Activated CD4-positive, alpha-beta T cell treated with anti-CD3 and anti-CD28 coated beads for 4 hours (primary cell): ENCODE measurements around the gene MCEMP1.
A peak's percentile ranks its signal among the peaks of the same experiment; 100 is the strongest.

ENCODE experiments used
- DNase-seq, 2 donors: peaks; one replicate each; pipeline ENCODE4 v3.0.0-alpha.2; 2020

Gene MCEMP1

DNA sequence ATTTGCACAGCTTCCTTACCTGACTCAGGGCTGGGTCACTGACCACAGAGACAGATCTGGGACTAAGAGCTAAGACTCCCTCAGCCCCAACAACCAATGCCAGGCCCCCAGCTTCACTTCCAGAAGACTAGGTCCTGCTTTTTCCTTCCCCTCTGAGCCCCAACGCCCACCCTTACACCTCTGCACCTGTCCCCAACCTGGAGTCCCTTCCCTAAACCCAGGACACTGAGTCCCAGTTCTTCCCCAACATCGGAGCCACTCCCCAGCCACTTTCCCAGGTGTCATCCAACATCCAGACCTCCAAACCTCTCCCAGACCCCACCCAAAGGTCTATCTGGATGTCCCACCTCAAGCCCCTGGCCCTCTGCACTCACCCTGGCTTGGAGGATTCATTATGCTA lies 22.1 kb downstream of the MCEMP1 start:
- DNase-seq, result no peak

DNA sequence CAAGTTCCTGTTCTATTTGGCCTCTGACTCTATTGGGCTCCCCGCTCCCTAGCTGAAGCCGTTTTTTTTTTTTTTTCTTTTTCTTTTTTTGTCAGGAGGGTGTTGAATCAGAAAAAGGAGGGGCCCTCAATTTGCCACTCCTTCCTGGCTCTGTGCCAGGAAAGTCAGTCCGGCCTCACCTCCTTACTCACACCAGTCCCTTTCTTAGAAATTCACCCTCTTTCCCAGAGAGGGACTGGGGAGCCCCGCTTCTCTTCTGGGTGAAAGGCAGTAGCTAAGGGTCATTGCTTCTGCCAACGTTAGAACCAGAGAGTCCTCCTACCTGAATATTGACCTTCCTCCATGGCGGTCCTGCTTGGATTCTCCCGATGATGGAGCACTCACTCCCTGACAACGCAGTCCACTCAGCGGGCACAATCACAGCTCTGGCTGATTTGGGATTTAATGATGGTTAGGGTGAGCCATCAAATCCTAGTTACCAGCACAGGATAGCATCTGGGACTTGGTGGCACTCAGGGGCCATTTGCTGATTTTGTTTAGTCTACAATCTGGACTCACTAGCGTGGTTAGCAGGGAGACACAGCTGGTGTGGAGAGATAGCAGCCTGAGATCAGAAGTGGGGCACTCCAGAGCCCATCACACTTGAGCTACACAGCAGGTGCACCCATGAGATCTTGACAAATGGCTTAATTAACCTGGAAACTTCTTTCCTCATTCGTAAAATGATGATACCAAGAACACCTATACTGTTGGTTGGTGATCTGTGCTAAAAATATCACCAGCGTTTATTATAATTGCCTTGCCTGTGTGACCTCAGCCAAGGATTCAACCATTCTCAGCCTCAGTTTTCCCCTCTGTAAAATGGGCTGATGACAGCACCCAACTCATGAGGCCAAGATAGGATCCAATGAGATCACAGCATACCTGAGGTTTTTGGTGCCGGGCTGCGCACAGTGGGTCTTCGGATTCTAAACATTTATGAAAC lies 22.8 kb downstream of the MCEMP1 start:
- DNase-seq, result peak in 1 of 2 donors; percentile 26

DNA sequence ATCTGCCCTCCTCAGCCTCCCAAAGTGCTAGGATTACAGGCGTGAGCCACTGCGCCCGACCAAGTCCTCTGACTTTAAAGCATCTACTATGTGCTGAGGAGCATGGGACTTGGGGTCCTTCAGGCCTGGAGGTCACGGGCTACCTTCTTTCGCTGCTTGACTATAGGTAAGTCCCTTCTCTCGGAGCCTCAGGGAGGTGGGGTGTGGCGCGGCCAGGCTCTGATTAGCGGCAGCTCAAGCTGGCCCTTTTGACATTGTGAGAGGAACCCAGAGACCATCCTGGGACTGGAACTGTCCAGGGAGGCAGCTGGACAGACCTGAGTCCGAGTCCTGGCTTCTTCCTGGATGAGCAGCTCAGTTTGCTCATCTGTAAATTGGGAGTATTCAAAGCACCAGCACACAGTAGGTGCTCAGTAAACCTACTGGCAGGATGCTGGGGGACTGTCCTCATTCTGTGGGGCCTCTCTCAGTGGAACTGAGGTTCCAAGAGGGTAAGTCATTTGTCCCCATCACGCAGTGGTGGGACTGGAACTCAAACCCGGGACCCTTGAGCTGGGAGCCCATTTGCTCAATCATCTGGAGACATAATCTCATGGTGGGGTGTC lies 24.3 kb downstream of the MCEMP1 start:
- no peak for DNase-seq

DNA sequence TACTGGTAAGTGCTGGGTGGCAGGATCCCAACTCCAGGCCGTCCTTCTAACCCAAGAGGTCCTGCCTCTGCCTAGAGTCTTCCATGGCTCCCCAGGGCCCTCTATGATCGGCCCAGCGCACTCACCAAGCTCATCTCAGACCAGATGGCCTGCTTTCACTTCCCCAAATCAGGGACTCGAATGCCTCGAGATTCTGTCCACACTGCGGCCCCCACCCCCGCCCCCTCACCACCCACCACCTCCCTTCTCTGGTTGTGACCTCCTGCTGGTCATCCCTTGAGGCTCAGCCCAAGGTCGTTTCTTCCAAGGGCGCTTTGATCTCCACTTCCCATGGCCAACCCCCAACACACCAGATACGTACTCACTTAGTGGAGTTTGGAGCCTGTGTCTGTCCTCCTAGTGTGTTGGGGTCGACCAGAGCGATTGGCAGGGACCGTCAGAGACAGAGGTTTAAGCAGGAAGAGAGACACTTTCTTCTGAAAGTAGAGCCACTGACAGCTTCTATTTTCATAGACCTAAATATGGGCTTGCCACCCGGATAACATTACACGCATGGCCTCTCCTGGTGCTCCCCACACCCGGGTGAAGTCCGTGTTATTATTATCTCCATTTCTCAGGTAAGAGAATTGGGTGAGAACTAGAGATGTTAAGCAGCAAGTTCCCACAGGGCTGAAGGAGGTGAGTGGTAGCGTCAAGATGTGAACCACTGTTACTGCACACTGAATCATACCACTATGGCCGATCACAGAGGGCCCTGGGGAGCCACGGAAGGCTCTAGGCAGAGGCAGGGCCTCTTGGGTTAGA lies 25.0 kb downstream of the MCEMP1 start, which contains the start of gene FCER2:
FCER2 (minus strand) TSS at position 478 of the 804 bp plus-strand sequence. CDS start 2,371 bp downstream, outside the sequence.
- no peak for DNase-seq

DNA sequence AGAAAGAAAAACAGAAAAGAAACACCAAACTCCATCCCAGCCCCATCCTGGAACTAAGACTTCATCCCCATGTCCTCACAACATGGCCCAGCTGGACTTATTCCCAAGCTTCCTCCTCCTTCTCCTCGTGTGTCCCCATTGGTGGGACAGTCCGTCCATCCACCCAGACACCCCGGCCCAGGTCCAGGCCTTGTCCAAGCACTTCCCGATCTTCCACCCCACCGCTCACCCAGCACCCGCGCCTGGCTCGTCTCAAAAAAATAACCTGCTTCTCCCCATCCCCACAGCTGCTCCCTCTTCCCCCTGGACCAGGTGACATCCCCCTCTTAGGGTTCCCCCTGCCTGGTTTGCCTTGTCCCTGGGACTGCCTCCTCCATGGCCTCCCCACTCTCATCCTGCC lies 26.4 kb downstream of the MCEMP1 start:
- DNase-seq, result no peak

DNA sequence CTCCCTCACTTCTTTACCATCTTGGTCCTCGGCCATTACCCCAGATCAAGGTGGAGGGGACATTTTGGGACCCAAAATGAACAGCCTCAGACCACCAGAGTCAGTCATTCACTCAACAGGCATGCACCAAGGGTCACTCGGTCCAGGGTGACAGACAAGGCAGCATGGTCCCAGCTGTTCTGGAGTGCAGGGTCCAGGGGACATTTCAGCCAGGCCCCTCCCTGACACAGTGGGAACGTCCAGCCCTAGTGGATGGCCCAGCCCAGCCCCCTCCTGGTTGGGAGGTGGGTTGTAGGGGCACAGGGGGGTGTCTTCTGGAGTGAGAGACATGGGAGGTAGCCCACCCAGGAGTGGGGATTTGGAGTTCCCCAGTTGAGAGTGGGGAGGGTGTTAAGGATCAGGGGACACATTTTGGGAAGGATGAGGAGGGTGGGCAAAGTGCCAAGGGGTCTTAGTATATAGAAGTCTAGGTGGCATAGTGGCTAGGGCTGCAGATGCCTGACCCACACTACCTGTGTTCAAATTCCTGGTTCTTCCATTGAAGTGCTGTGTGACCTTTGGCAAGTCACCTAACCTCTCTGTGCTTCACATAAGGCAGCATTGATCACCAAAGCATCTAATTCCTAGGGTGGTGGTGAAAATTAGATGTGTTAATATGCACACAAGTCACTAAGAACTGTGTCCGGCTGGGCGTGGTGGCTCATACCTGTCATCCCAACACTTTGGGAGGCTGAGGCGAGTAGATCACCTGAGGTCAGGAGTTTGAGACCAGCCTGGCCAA lies 27.6 kb downstream of the MCEMP1 start:
- no peak for DNase-seq

DNA sequence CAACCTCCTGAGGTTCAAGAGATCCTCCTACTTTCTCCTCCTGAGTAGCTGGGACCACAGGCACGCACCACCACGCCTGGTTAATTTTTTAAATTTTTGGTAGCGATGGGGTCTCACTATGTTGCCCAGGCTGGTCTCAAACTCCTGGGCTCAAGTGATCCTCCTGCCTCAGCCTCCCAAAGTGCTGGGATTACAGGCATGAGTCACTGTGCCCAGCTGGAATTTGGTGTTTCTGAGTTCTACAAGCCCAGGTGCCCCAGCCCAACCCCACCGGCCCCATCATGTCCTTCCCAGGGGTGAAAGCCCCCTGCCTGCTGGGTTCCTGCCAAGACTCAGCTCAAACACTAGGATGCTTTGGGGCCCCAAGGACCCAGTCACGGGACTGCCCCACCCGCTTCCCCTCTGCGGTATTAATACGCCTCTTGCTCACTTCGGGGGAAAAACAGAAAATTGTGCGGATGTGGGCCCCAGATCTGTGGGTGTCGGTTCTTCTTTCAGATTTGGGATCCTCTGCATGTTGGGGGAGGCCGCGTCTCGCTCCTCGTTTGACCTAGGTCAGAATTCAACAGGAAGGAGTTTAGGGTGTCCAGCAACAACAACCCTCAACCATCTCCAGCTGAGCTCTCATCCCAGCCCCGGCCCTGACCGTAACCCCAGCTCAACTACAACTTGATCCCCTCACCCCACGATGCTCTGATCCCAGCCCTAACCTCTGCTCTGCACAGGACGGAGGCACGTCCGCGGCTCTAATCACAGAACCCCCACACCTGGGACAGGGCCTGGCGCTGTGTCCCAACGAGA lies 28.7 kb downstream of the MCEMP1 start:
- peak; percentile 69 to 75 for DNase-seq

DNA sequence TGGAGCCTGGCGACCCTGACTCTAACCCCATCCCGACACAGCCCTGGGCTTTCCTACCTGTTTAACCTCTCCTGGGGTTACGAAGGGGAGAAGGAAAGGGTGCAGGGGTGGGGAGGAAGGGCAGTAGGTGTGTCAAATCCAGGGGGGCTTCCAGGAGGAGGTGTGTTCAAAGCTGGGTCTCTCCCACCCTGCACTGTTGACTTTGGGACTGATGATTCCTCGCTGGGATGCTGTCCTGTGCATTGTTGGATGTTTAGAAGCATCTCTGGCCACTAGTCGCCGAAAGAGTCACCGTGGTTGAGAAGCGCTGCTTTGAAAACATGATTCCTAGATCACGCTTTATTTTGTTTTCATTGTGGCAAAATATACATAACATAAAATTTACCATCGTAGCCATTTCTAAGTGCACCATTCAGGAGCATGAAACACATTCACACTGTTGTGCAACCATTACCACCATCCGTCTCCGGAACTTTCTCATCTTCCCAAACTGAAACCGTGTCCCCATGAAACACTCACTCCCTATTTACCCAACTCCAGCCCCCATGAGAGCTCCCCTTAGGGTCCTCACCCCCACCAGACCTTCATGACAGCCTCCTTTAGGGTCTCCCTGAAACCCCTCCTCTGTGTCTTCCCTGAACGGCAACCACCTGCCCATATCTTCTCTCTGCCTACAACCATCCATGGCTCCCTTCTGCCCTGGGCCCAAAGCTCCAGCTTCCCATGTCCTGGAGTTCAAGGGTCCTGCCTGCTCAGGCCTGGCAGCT lies 29.5 kb downstream of the MCEMP1 start:
- DNase-seq, result no peak

DNA sequence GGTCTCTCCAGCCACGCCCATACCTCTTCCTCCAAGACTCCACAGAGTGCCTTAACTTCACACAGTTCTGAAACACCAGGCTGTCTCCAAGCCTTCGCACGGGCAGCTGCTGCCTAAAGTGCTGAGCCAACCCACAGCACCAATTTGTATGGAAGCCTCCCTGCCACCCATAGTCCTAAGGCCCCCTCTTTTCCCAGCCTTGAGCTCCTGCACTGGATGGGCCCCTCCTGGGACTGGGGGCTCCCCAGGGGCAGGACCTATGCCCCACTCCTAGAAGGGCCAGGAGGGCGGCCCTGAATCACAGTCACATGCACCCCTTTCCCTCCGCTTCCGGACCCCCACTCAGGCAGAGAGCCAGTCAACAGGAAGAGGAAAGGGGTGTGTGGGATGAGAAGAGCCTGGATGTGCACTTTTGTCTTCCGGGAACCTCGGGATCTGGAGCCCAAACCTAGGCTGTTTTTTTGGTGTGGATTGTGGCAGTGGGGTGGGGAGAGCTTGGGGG lies 30.1 kb downstream of the MCEMP1 start:
- DNase-seq, result no peak

DNA sequence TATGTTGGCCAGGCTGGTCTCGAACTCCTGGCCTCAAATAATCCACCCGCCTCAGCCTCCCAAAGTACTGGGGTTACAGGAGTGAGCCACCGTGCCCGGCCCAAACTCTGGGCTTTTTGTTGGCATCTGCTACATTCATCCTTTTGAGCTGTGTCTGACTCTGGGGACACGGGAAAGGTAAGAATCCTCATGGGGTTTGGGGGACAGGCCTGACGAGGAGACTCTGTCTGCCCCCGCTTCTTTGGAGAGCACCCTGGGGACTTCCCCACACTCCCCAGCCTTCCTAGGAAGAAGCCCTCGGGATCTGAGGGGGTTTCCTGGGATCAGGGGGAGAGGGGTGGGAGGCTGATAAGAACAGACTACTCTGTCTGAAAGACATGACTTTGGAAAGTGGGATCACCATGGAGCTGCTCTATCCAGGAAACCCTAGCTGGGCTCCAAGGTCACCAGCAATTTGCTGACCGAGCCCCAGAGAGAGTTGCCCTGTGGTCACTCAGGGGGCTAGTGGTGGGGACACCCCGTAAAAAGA lies 33.1 kb downstream of the MCEMP1 start:
- no peak for DNase-seq

DNA sequence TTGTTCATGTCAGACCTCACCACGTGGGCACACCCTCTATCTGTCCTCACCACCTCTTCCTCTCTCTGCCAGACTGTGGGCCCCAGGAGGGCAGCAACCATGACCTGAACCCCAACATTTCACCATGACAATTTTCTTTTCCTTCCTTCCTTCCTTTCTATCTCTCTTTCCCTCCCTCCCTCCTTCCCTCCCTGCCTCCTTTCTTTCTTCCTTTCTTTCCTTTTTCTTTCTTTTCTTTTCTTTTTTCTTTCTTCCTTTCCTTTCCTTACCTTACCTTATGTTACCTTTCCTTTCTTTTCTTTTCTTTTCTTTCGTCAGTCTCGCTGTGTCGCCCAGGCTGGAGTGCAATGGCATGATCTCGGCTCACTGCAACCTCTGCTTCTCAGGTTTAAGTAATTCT lies 33.7 kb downstream of the MCEMP1 start:
- DNase-seq, result no peak

DNA sequence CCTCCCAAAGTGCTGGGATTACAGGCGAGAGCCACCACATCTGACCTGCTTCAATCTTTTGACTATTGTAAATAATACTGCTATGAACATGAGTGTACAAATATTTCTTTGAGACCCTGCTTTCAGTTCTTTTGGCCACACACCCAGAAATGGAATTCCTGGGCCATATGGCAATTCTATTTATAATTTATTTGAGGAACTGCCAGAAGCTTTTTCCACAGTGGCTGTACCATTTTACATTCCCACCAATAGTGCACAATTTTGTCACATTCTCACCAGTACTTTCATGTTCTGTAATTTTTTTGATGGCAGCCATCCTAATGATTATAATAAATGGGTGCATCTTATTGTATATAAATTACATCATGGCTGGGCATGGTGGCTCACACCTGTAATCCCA lies 38.8 kb downstream of the MCEMP1 start:
- DNase-seq, result no peak

DNA sequence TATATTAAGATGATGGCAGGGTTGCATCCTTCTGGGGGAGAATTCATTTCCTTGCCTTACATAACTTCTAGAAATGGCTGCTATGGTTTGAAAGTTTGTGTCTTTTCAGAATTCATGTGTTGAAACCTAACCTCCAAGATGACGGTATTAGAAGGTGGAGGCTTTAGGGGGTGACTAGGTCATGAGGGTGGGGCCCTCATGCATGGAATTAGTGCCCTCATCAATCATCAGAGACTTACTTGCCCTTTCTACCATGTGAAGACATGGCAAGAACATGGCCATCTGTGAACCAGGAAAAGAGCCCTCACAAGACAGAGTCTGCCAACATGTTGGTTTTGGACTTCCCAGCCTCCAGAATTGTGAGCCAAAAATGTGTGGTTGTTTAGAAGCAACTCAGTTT lies 39.9 kb downstream of the MCEMP1 start:
- no peak for DNase-seq

DNA sequence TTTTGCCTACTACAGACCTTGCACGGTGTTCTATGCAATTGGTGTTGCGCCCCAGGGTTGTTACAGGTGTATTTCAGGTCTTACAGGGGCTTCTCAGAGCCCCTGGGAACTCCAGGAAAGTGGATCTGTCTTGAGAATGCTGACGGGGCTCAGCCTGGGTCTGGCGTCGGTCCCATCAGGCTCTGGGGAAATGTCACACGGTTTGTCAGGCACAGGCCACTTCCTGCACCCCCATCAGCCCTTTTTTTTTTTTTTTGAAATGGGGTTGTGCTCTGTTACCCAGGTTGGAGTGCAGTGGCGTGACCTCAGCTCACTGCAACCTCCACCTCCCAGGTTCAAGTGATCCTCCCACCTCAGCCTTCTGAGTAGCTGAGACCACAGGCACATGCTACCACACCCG lies 41.8 kb downstream of the MCEMP1 start:
- no peak for DNase-seq

DNA sequence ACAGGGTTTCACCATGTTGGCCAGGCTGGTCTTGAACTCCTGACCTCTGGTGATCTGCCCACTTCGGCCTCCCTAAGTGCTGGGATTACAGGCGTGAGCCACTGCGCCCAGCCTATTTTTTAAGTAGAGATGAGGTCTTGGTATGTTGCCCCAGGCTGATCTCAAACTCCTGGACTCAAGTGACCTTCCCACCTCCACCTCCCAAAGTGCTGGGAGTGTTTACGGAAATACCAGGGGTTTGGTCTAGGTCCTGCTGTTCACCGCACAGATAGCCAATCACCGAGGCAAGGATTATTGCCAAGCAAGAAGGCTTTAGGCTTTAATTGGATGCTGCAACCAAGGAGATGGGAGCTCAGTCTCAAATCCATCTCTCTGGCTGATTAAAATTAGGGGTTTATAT lies 43.5 kb downstream of the MCEMP1 start:
- DNase-seq, result no peak

DNA sequence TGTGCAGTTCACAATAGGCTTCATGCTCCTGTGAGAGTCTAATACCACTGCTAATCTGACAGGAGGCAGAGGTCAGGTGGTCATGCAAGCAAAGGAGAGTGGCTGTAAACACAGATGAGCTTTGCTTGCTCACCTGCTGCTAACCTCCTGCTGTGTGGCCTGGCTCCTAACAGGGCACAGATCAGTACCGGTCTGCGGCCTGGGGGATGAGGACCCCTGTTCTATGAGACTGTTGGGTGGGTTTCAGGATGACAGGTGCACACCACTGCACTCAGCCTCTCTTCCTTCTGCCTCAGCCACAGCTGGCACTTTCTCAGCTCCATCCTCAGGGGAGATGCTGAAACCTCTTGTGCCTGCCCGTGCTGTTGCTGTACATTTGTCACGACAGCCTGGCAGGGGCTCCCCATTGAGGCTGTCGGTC lies 45.4 kb downstream of the MCEMP1 start:
- DNase-seq, result no peak

DNA sequence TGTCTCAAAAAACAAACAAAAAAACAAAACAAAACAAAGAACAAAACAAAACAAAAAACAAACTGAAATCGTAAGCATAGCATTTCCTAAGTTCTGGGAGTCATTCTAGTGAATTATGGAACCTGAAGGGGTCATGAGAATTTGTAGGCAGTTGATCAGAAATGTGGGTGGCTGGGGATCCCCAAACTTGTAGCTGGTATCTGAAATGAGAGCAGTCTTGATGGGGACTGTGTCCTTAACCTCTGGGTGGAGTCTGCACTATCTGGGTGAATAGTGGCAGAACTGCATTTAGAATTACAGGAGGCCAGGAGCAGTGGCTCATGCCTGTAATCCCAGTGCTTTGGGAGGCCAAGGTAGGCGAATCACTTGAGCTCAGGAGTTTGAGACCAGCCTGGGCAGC lies 48.9 kb downstream of the MCEMP1 start:
- DNase-seq, result no peak

DNA sequence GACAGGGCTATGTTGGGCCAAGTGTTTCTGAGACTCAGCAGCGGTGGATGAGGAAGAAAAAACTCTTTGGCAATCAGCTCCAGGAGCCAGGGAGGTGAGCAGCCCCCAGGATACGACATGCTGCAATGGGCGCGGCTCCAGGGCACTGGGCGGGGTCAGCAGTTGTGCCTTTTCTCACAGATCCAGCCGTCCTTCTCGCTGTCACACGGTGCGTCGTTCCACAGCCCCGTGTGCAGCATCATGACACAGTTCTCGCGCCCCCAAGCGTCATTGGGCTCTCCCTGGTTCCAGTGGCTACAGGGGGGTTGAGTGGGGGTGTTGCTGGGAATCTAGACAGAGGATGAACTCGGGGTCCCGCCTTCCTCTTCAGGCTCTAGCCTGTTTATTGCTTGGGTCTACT lies 52.3 kb downstream of the MCEMP1 start:
- DNase-seq, result no peak
